Uterus (tissue), 2 donors: ENCODE data around the gene SLC39A3.
A peak's percentile ranks its signal among the peaks of the same experiment; 100 is the strongest.

Experiments used
- CTCF ChIP-seq, 4 experiments: fragments of 200-600 bp in 2 of 4; fragments of 450-650 bp in 2 of 4; sonication (generic) in 2 of 4; IDR thresholded peaks; one replicate each; pipeline ENCODE4 v1.5.1; 2016 to 2019; ENCODE audit warnings: antibody characterized with exemption in 4 of 4, mild to moderate bottlenecking in 2 of 4, moderate library complexity in 1 of 4
- POLR2A ChIP-seq, 2 donors: fragments of 450-650 bp; IDR thresholded peaks; one replicate each; pipeline ENCODE4 v1.6.1; 2016; ENCODE audit warnings: antibody characterized with exemption in 2 of 2, mild to moderate bottlenecking in 1 of 2, moderate library complexity in 1 of 2

- TF ChIP-seq POLR2A (IDR thresholded peaks at IDR 0.05) (peak; percentile 36 to 37), CTCF (IDR thresholded peaks at IDR 0.05) (peak; percentile 8 to 70 (median 46))
Observed at GRCh38 chr19:2739602-2740313, at the start of gene SLC39A3.
